Stimulated activated CD8-positive, alpha-beta memory T cell treated with anti-CD3 and anti-CD28 coated beads, Interleukin-4, amount 100 ng/mL, for 1 hour (primary cell): ENCODE results near the gene CYP4F3.
"Not testable (repeated sequence)": the region's sequence is repeated elsewhere in the genome, so short reads cannot be mapped to it uniquely, and the experiment has no call there.

Source experiments
- DNase-seq, 2 donors: peaks; one replicate each; pipeline ENCODE4 v3.0.0-alpha.2; 2020; ENCODE audit warnings: low read depth in 2 of 2, low spot score in 1 of 2

The CYP4F3 gene

DNA sequence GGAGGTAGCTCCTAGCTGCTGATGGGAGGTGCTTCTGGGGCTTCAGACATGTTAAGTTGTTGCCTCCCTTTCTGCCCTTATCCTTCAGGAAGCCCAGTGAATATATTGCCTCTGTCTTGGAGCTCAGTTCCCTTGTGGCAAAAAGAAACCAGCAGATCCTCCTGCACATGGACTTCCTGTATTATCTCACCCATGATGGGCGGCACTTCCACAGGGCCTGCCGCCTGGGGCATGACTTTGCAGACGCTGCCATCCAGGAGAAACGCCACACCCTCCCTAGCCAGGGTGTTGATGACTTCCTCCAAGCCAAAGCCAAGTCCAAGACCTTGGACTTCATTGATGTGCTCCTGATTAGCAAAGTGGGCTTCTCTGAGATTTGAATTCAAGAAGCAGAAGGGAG lies 26.2 kb downstream of the CYP4F3 start:
- DNase-seq = no peak

DNA sequence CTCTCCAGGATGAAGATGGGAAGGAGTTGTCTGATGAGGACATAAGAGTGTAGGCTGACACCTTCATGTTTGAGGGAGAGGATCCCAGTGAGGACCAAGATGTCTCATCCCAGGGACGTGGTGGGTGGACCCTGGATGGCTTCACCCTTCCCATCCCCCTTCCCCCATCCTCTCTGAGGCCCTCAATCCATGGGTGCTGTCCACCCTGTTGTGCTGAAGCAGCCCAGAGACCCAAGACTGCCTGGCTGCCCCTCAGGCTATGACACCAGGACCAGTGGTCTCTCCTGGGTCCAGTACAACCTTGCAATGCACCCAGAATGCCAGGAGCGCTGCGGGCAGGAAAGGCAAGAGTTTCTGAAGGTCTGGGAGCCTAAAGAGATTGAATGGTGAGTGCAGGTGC lies 28.7 kb downstream of the CYP4F3 start:
- DNase-seq = no peak

DNA sequence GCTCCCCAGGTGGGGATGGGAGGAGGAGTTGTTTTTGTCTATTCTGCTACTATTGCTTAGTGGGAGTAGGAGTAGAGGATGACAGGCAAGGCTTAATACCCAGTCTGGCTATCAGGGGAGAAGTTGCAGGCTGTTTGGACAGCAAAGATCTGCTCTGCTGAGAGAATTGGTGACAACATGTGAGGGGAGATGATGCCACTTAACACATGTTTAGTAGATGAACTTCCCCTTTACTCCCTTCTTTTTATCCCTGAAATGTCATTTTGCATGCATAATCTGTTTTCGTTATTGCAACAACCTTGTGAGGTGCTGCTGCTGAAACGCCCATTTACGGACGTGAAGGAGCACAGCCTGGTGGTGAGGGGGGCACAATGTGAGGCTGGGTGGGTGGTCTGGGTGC lies 29.2 kb downstream of the CYP4F3 start:
- DNase-seq = no peak

- no peak for DNase-seq
These were observed 30.6 kb downstream of the CYP4F3 start for GRCh38 chr19:15671237-15671821.

- DNase-seq = no peak
These were observed 31.3 kb downstream of the CYP4F3 start for GRCh38 chr19:15671891-15672579.

GRCh38 chr19:15672580-15673175 lies 32.0 kb downstream of the CYP4F3 start, which contains the start of gene CYP4F12:
Gene CYP4F12, plus strand, starts transcription at chr19:15673087. Its CDS starts 443 bp downstream, at chr19:15673530.
- DNase-seq = peak in 1 of 2 donors; percentile 16

GRCh38 chr19:15673176-15673654 lies 32.5 kb downstream of the CYP4F3 start:
- DNase-seq = no peak

- DNase-seq = no peak
These were observed 34.9 kb downstream of the CYP4F3 start for GRCh38 chr19:15675560-15675959.

- DNase-seq = no peak
These were observed 38.4 kb downstream of the CYP4F3 start for GRCh38 chr19:15679089-15679488.

GRCh38 chr19:15679865-15680264 lies 39.2 kb downstream of the CYP4F3 start:
- not testable (repeated sequence) for DNase-seq

- no peak for DNase-seq
These were observed 40.0 kb downstream of the CYP4F3 start for GRCh38 chr19:15680478-15681322.

DNA sequence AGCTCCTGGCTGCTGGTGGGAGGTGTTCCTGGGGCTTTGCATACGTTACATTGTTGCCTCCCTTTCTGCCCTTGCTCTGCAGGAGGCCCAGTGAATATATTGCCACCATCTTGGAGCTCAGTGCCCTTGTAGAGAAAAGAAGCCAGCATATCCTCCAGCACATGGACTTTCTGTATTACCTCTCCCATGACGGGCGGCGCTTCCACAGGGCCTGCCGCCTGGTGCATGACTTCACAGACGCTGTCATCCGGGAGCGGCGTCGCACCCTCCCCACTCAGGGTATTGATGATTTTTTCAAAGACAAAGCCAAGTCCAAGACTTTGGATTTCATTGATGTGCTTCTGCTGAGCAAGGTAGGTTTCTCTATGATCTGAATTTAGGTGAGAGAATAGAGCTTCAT lies 42.7 kb downstream of the CYP4F3 start:
- DNase-seq = no peak

GRCh38 chr19:15684828-15685227 lies 44.1 kb downstream of the CYP4F3 start:
- no peak for DNase-seq

GRCh38 chr19:15696654-15697194 lies 56.0 kb downstream of the CYP4F3 start:
- DNase-seq = no peak

- DNase-seq = no peak
These were observed 61.2 kb downstream of the CYP4F3 start for GRCh38 chr19:15701757-15702533.

DNA sequence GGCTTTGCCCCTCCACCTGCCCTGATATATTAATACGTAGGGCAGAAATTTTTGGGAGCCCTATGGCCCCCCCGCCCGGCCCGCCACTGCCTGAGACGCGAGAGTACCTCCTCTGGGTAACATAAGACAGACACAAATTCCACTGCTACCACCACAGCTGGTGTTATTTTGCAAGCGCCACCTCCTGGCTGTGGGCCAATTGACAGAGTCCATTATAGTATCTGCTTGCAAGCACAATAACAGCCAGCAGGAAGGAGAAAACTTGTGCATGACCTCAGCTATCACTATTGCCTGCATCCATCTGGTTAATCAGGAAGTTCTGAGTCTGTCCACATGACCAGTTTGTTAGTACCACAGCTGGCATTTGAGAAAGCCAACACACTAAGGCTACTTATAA lies 61.8 kb downstream of the CYP4F3 start:
- DNase-seq = peak in 1 of 2 donors; percentile 11
